Neutrophil (primary cell): ENCODE data around the gene SHISAL1.

ENCODE experiments used
- H3K27ac ChIP-seq: fragments of 200-600 bp; sonication (generic); 2 replicates; pipeline ENCODE4 v1.5.1; 2016; ENCODE audit warnings: mild to moderate bottlenecking, moderate library complexity
- H3K27me3 ChIP-seq: fragments of 200-600 bp; sonication (generic); 2 replicates; pipeline ENCODE4 v1.6.0; 2016; ENCODE audit warnings: mild to moderate bottlenecking
- H3K36me3 ChIP-seq: fragments of 200-600 bp; sonication (generic); 2 replicates; pipeline ENCODE4 v1.5.1; 2017
- H3K4me1 ChIP-seq, 2 experiments: fragments of 200-600 bp in 1 of 2; sonication (generic) in 1 of 2; 1 replicate in 1 of 2; 2 replicates in 1 of 2; pipeline versions ENCODE4 v1.5.1 to v1.6.1; 2013 to 2016; ENCODE audit warnings: low read depth in 1 of 2, low read length in 1 of 2, mild to moderate bottlenecking in 1 of 2, moderate library complexity in 1 of 2; ENCODE audit not compliant: control insufficient read depth in 1 of 2, insufficient read depth in 1 of 2
- H3K4me3 ChIP-seq, 2 experiments: fragments of 200-600 bp in 1 of 2; sonication (generic) in 1 of 2; 1 replicate in 1 of 2; 2 replicates in 1 of 2; pipeline ENCODE4 v1.5.1; 2013 to 2016; ENCODE audit warnings: low read depth in 1 of 2, low read length in 1 of 2, mild to moderate bottlenecking in 1 of 2, moderate library complexity in 1 of 2
- H3K9me3 ChIP-seq: fragments of 200-600 bp; sonication (generic); 2 replicates; pipeline ENCODE4 v1.5.1; 2016
- CTCF ChIP-seq: fragments of 200-600 bp; sonication (generic); IDR thresholded peaks from 2 replicates; pipeline ENCODE4 v1.5.1; 2016; ENCODE audit warnings: antibody characterized with exemption

The SHISAL1 gene

GRCh38 chr22:44215287-44215686 is 97.5 kb downstream of the SHISAL1 start:
- Histone ChIP-seq H3K36me3 (peaks cover 16% of the 10 kb centered on the region), H3K27me3 (no peaks in the 10 kb centered on the region), H3K4me1 (no peaks in the 10 kb centered on the region), H3K27ac (no peak overlapping the region), H3K4me3 (no peak overlapping the region), H3K9me3 (no peaks in the 10 kb centered on the region)
- no peak for TF ChIP-seq CTCF

GRCh38 chr22:44214764-44215163 is 98.0 kb downstream of the SHISAL1 start:
- TF ChIP-seq CTCF: no peak
- H3K27ac ChIP-seq: no peak overlapping the region
- no peaks in the 10 kb centered on the region for H3K9me3 ChIP-seq
- H3K27me3 ChIP-seq: no peaks in the 10 kb centered on the region
- no peaks in the 10 kb centered on the region for H3K4me1 ChIP-seq
- no peak overlapping the region for H3K4me3 ChIP-seq
- peaks cover 16% of the 10 kb centered on the region for H3K36me3 ChIP-seq

- Histone ChIP-seq H3K27me3 (no peaks in the 10 kb centered on the region), H3K4me3 (no peak overlapping the region), H3K9me3 (no peaks in the 10 kb centered on the region), H3K27ac (no peak overlapping the region), H3K36me3 (peaks cover 16% of the 10 kb centered on the region), H3K4me1 (no peaks in the 10 kb centered on the region)
- TF ChIP-seq CTCF: no peak
Measured at GRCh38 chr22:44214187-44214586, 98.6 kb downstream of the SHISAL1 start.

GRCh38 chr22:44213489-44214043 is 99.2 kb downstream of the SHISAL1 start:
- no peaks in the 10 kb centered on the region for H3K27me3 ChIP-seq
- no peak overlapping the region for H3K27ac ChIP-seq
- H3K4me1 ChIP-seq: no peaks in the 10 kb centered on the region
- H3K4me3 ChIP-seq: no peak overlapping the region
- no peak for TF ChIP-seq CTCF
- peaks cover 16% of the 10 kb centered on the region for H3K36me3 ChIP-seq
- H3K9me3 ChIP-seq: no peaks in the 10 kb centered on the region

GRCh38 chr22:44212936-44213335 is 99.8 kb downstream of the SHISAL1 start:
- Histone ChIP-seq H3K27me3 (no peaks in the 10 kb centered on the region), H3K27ac (no peak overlapping the region), H3K9me3 (no peaks in the 10 kb centered on the region), H3K4me3 (no peak overlapping the region), H3K36me3 (peaks cover 16% of the 10 kb centered on the region), H3K4me1 (no peaks in the 10 kb centered on the region)
- TF ChIP-seq CTCF: no peak
